Brain microvascular endothelial cell (primary cell): ENCODE results near the gene POC1A.

ENCODE experiments used
- DNase-seq: peaks from one replicate; pipeline ENCODE4 v3.0.0-alpha.2; 2020
- H3K27ac ChIP-seq: fragments of 250-450 bp; sonication (Bioruptor Pico); 2 replicates; pipeline ENCODE4 v1.5.1; 2020; ENCODE audit warnings: mild to moderate bottlenecking, moderate library complexity
- H3K27me3 ChIP-seq: fragments of 250-450 bp; sonication (Bioruptor Pico); replicated peaks from 2 replicates; pipeline ENCODE4 v1.5.1; 2020; ENCODE audit warnings: mild to moderate bottlenecking
- H3K36me3 ChIP-seq: fragments of 250-450 bp; sonication (Bioruptor Pico); replicated peaks from 2 replicates; pipeline ENCODE4 v1.5.1; 2020; ENCODE audit warnings: mild to moderate bottlenecking
- H3K4me3 ChIP-seq: 2 replicates; pipeline ENCODE4 v1.5.1; 2011; ENCODE audit warnings: low read depth, mild to moderate bottlenecking, control low read depth, low read length, moderate library complexity
- in situ Hi-C: cut with HindIII; loops from 2 replicates; pipeline ENCODE4 v1.10.0; 2017; ENCODE audit warnings: low sequenced_read_pairs, low pct_ligation_motif_present
- TF ChIP-seq, protein P1 (sequence below): IDR thresholded peaks from 2 replicates; pipeline ENCODE4 v1.5.1; 2011; ENCODE audit warnings: low read depth, mild to moderate bottlenecking, moderate library complexity, low read length, control low read depth, inconsistent platforms; ENCODE audit errors: missing control alignments

POC1A gene

DNA sequence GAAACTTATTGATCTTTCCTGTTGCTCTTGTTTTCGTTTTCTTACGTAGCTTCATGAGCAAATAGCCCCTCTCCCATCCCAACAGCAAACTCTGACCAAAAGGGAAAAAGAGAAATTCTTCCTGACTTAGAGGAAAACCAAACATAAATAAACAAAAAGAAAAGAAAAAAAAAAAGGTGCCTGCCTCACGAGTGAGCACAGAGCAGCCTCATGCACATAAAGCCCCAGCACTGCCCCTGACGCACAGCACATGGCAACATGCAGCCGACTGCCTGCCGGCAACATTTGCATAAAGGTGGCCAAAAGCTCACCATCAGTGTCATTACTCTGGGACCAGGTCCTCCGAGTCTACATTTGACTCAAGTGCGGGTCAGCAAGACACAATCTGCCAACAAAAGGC is 6.4 kb downstream of the POC1A start:
- Histone ChIP-seq H3K27ac (no peak overlapping the region), H3K36me3 (no peaks in the 10 kb centered on the region), H3K4me3 (no peak overlapping the region), H3K27me3 (no peaks in the 10 kb centered on the region)
- DNase-seq, result no peak
- in situ Hi-C loops, result no loop called here
- TF ChIP-seq, protein P1, sequence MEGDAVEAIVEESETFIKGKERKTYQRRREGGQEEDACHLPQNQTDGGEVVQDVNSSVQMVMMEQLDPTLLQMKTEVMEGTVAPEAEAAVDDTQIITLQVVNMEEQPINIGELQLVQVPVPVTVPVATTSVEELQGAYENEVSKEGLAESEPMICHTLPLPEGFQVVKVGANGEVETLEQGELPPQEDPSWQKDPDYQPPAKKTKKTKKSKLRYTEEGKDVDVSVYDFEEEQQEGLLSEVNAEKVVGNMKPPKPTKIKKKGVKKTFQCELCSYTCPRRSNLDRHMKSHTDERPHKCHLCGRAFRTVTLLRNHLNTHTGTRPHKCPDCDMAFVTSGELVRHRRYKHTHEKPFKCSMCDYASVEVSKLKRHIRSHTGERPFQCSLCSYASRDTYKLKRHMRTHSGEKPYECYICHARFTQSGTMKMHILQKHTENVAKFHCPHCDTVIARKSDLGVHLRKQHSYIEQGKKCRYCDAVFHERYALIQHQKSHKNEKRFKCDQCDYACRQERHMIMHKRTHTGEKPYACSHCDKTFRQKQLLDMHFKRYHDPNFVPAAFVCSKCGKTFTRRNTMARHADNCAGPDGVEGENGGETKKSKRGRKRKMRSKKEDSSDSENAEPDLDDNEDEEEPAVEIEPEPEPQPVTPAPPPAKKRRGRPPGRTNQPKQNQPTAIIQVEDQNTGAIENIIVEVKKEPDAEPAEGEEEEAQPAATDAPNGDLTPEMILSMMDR, result no peak

DNA sequence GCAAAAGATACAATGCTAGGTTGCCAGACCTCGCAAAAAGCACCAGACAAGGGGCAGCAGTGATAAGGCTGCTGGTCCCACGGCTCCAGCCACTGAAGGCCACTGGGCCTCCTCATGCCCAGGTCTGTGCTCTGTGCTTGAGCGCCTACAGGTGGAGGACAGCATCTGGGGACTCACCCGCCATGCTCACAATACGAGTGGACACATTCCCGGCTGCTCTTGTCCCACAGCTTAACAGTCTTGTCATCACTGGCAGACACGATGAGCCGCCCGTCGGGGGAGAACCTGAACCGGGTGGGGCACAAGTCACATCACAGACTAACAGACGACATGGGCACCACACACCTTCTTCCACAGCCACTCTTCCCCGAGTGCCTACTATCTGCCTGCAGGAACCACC is 7.4 kb downstream of the POC1A start:
- TF ChIP-seq, protein P1, result no peak
- no peak for DNase-seq
- H3K27me3 ChIP-seq, result no peaks in the 10 kb centered on the region
- in situ Hi-C loops, result no loop called here
- H3K4me3 ChIP-seq, result no peak overlapping the region
- no peak overlapping the region for H3K27ac ChIP-seq
- H3K36me3 ChIP-seq, result no peaks in the 10 kb centered on the region

DNA sequence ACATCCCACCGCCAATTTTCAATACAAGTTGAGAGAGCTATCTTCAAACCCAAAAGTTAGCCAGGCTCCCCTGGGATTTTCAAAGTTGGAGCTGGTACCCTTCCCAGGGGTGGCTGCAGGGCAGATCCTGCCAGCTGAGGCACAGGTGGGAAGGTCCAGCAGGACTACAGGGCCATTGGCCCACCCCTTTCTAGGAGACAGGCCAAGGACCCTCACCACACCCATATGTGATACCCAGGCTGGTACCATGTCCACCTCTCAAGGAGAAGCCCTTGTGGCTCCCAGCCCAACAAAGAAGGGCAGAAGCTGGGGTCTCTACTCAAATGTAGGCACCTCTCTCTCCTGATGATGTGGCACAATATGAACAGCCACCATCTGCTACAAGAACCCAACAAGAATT is 8.0 kb downstream of the POC1A start:
- Histone ChIP-seq H3K27me3 (no peaks in the 10 kb centered on the region), H3K4me3 (no peak overlapping the region), H3K36me3 (no peaks in the 10 kb centered on the region), H3K27ac (no peak overlapping the region)
- in situ Hi-C loops, result no loop called here
- no peak for DNase-seq
- TF ChIP-seq, protein P1, result no peak

DNA sequence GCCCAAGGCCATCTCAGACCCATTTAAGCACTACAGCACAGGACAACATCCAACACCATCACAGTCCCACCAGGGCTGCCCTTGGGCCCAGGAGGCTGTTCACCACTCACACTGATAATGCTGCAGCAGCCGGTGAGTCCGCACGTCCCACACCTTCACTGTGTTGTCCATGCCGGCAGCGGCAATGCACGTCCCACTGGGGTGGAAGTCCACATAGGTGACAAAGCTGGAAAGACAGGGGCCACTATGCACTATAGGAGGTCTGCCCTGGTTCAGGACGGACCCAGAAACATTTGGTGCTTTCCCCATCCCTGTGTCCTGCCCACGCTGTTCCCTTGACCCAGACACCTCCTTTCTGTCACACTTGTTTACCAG is 8.5 kb downstream of the POC1A start:
- DNase-seq, result no peak
- TF ChIP-seq, protein P1, result no peak
- Histone ChIP-seq H3K36me3 (no peaks in the 10 kb centered on the region), H3K27ac (no peak overlapping the region), H3K4me3 (no peak overlapping the region), H3K27me3 (no peaks in the 10 kb centered on the region)
- in situ Hi-C loops, result no loop called here

DNA sequence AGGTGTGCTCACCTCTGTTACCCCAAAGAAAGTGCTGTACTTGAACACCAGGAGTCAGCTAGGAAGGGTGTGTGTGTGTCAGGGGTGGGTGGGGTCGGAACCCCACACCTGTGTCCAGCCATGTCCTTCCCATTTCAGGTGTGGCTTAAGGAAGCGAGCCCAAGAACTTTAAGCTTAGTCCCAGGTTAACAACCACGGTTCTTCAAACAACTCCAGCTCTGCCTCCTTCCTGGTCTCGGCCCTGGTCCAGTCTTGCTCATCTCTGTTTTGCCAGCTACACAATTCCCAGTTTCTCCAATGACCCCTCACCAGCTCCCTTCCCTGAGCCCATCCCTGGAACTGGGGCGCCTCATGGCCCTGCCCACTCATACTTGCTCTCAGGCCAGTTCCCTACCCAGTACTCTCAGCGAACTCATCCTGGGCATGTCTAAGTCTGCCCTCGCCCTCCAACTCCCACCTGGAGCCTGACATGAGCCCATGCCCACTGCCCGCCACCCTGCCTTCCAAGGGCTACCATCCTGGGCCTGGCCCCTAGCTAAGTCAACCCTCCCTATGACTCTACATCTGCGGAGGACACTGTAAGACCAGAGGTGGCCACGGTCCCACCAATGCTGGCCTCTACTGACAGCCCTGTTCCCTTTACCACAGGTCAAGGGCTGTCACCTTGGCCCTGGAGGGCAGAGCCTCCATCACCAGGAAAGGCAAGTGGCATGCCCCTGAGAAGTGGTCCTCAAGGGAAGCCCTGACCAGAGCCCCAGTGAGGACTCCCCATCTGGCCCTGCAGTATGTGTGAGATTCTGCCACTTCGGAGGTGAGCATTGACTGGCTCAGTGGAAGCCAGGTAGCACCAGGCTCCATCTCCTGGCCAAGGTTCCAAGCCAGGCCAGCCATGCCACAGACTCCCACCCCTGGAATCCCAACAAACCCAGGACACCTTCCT is 9.2 kb downstream of the POC1A start:
- Histone ChIP-seq H3K27me3 (no peaks in the 10 kb centered on the region), H3K4me3 (no peak overlapping the region), H3K36me3 (no peaks in the 10 kb centered on the region), H3K27ac (no peak overlapping the region)
- no peak for DNase-seq
- TF ChIP-seq, protein P1, result no peak
- in situ Hi-C loops, result no loop called here
